ENCODE data around the gene MAD2L2. TPM values are rescaled to one million over a fixed set of nuclear protein-coding genes. Genes with fewer than 3 reads are reported as not detected.

MAD2L2 gene
- total and polyA plus RNA-seq, 2 experiments from 2014 or later = 92.7 to 115 TPM

DNA sequence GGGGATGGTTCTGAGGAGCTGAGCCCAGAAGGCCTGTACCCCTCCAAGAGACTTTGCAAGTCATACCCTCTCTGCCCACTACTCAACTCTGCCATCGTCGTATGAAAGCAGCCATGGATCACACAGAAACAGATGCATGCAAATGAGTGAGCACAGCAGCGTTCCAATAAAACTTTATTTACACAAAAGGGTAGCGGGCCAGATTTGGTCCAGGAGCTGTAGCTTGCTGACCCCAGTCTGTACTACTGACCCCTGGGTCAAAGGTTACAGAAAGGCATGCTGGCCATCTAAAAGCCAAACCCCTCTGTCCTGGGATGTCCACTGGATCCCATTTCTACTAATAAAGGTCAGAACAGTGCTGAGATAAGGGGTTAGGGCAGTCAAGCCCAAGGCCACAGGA lies 46.2 kb upstream of the MAD2L2 start:
- peaks cover 7% of the 10 kb centered on the region for H3K4me1 ChIP-seq (ENCODE audit: low read depth)
- no peaks in the 10 kb centered on the region for H3K27me3 ChIP-seq
- TF ChIP-seq, protein P1, sequence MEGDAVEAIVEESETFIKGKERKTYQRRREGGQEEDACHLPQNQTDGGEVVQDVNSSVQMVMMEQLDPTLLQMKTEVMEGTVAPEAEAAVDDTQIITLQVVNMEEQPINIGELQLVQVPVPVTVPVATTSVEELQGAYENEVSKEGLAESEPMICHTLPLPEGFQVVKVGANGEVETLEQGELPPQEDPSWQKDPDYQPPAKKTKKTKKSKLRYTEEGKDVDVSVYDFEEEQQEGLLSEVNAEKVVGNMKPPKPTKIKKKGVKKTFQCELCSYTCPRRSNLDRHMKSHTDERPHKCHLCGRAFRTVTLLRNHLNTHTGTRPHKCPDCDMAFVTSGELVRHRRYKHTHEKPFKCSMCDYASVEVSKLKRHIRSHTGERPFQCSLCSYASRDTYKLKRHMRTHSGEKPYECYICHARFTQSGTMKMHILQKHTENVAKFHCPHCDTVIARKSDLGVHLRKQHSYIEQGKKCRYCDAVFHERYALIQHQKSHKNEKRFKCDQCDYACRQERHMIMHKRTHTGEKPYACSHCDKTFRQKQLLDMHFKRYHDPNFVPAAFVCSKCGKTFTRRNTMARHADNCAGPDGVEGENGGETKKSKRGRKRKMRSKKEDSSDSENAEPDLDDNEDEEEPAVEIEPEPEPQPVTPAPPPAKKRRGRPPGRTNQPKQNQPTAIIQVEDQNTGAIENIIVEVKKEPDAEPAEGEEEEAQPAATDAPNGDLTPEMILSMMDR (IDR thresholded peaks at IDR 0.05; ENCODE audit: low read depth, low read length) = no peak
- H3K36me3 ChIP-seq = no peaks in the 10 kb centered on the region
- no peak for DNase-seq (ENCODE audit: low read depth in 1 of 2, low spot score in 1 of 2)
- no peak overlapping the region for H3K27ac ChIP-seq
- H3K4me3 ChIP-seq = no peak overlapping the region
- H3K9me3 ChIP-seq (ENCODE audit: low read depth) = no peaks in the 10 kb centered on the region

DNA sequence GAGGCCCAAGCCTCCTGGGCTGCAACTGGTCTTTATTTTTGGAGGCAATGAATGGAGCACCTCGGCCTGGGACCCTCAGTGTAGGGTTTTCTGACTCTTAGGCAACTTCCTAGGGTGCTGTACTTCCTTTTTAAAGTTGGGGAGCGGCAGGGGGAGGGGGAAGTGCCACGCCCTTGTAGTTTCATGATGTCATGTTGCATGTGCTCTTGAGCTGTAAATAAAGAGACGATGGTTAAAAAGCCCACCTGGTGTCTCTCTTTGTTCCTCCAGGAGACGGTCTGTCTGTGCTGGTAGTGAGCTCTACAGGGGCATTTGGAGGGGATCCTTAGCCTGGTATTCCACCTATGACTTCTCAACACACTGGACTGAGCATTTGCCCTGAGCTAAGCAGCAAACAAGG lies 44.7 kb upstream of the MAD2L2 start:
- no peak overlapping the region for H3K4me3 ChIP-seq
- no peaks in the 10 kb centered on the region for H3K27me3 ChIP-seq
- DNase-seq (ENCODE audit: low read depth in 1 of 2, low spot score in 1 of 2) = no peak
- no peaks in the 10 kb centered on the region for H3K4me1 ChIP-seq (ENCODE audit: low read depth)
- H3K9me3 ChIP-seq (ENCODE audit: low read depth) = no peaks in the 10 kb centered on the region
- H3K36me3 ChIP-seq = no peaks in the 10 kb centered on the region
- TF ChIP-seq, protein P1 (IDR thresholded peaks at IDR 0.05; ENCODE audit: low read depth, low read length) = no peak
- no peak overlapping the region for H3K27ac ChIP-seq

DNA sequence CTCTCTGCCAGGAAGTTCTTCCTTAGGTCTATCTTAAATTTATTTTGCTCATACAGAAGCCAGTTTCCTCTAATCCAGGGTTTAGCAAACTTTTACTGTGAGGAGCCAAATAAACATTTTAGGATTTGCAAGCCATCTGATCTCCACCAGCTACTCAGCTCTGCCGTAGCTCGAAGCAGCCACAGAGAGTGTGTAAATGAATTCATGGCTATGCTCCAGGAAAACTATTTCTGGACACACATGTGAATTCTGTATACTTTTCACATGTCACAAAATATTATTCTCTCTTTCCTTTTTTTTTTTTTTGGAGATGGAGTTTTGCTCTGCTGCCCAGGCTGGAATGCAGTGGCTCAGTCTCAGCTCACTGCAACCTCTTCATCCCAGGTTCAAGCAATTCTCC lies 41.6 kb upstream of the MAD2L2 start:
- Histone ChIP-seq H3K27ac (no peak overlapping the region), H3K9me3 (ENCODE audit: low read depth) (no peaks in the 10 kb centered on the region), H3K4me1 (ENCODE audit: low read depth) (no peaks in the 10 kb centered on the region), H3K4me3 (no peak overlapping the region), H3K27me3 (no peaks in the 10 kb centered on the region), H3K36me3 (no peaks in the 10 kb centered on the region)
- TF ChIP-seq, protein P1 (IDR thresholded peaks at IDR 0.05; ENCODE audit: low read depth, low read length) = no peak
- DNase-seq (ENCODE audit: low read depth in 1 of 2, low spot score in 1 of 2) = no peak

DNA sequence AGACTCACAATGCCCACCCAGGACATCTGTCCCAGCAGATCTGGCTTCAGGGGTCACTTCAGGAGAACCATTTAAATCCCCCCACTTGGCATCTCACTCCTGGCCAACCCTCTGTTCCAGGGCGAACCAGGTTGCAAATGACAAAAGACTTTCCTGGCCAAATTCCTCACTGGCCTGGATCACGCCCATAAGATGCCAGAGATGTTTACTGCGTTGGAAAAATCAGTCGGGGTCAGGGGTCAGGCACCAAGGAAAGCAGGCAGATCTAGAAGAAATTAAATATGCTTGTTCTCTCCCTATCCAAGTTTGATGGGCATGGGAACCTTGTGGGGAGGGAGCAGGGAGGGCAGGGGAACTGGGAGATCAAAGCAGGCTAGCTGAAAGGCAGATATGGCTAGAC lies 40.4 kb upstream of the MAD2L2 start:
- DNase-seq (ENCODE audit: low read depth in 1 of 2, low spot score in 1 of 2) = no peak
- Histone ChIP-seq H3K27me3 (no peaks in the 10 kb centered on the region), H3K4me1 (ENCODE audit: low read depth) (no peaks in the 10 kb centered on the region), H3K9me3 (ENCODE audit: low read depth) (no peaks in the 10 kb centered on the region), H3K36me3 (no peaks in the 10 kb centered on the region), H3K4me3 (no peak overlapping the region), H3K27ac (no peak overlapping the region)
- TF ChIP-seq, protein P1 (IDR thresholded peaks at IDR 0.05; ENCODE audit: low read depth, low read length) = no peak

DNA sequence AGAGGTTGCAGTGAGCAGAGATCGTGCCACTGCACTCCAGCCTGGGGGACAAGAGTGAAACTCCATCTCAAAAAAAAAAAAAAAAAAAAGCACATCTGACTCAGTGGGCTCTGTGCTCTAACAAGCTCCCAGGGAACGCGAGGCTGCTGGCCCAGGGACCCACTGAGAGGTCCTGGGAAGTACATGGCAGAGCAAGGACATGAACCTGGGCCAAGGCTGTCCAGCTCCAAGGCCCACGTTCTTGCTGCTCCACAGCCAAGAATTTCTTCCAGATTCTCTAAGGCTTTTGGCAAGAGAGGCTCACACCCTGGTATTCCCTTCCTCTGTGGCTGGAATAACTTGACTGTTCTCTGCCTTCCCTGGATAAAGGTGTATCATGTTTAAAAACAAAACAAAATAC lies 39.6 kb upstream of the MAD2L2 start:
- Histone ChIP-seq H3K27ac (no peak overlapping the region), H3K4me3 (no peak overlapping the region), H3K9me3 (ENCODE audit: low read depth) (no peaks in the 10 kb centered on the region), H3K36me3 (no peaks in the 10 kb centered on the region), H3K4me1 (ENCODE audit: low read depth) (no peaks in the 10 kb centered on the region), H3K27me3 (no peaks in the 10 kb centered on the region)
- TF ChIP-seq, protein P1 (IDR thresholded peaks at IDR 0.05; ENCODE audit: low read depth, low read length) = no peak
- DNase-seq (ENCODE audit: low read depth in 1 of 2, low spot score in 1 of 2) = no peak

DNA sequence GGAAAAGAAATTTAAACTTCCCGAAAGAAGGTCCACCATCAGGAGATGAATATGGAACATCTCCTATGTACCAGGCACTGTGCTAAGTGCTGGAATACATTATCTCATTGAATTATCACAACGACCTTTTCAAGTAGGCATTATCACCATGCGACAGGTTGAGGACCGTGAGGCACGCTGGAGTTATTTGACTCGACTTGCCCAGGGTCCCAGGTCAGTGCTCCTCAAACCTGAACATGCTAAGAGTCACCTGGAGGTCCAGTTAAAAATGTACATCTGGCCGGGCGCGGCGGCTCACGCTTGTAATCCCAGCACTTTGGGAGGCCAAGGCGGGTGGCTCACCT lies 39.1 kb upstream of the MAD2L2 start:
- TF ChIP-seq, protein P1 (IDR thresholded peaks at IDR 0.05; ENCODE audit: low read depth, low read length) = no peak
- no peaks in the 10 kb centered on the region for H3K27me3 ChIP-seq
- H3K36me3 ChIP-seq = no peaks in the 10 kb centered on the region
- H3K27ac ChIP-seq = no peak overlapping the region
- H3K4me3 ChIP-seq = no peak overlapping the region
- no peaks in the 10 kb centered on the region for H3K9me3 ChIP-seq (ENCODE audit: low read depth)
- no peaks in the 10 kb centered on the region for H3K4me1 ChIP-seq (ENCODE audit: low read depth)
- no peak for DNase-seq (ENCODE audit: low read depth in 1 of 2, low spot score in 1 of 2)

Measured in cardiac muscle cell (in vitro differentiated cells and primary cell).